K562 (cell line): ENCODE measurements around the gene BRWD1. TPM values are rescaled to one million over a fixed set of nuclear protein-coding genes. Genes with fewer than 3 reads are reported as not detected.
A peak's percentile ranks its signal among the peaks of the same experiment; 100 is the strongest.

Experiments
- ATAC-seq: fragments of 200-7000 bp; cut with Tn5 transposase; 3 replicates; pipeline ENCODE4 v1.9.1; 2020; ENCODE audit warnings: moderate library complexity
- BruUV-seq: library from RNA; stranded (reverse); fragments of 400-500 nt; replicated peaks from 2 replicates; lab custom pipeline; 2021; lab: Mats Ljungman, UMichigan
- CTCF ChIA-PET: fragments of 300-600 bp; formaldehyde crosslinking; extraction: SDS; loops from one replicate; lab custom pipeline; 2021; ENCODE audit warnings: low intra/inter-chr PET ratio; lab: Yijun Ruan, JAX
- POLR2A ChIA-PET: fragments of 300-600, 350-650 bp; sonication (Branson Sonifier 250); formaldehyde crosslinking; extraction: SDS; loops from one replicate; lab custom pipeline; 2021; ENCODE audit warnings: antibody characterized with exemption, inconsistent platforms; lab: Yijun Ruan, JAX
- DNase-seq, 4 experiments: peaks; one replicate each; pipeline versions ENCODE4 v3.0.0 to v3.0.0-alpha.2; 2011 to 2018; ENCODE audit warnings: low spot score in 3 of 4, mixed read lengths in 3 of 4; ENCODE audit errors: extremely low read depth in 1 of 4
- FAIRE-seq: peaks from 2 replicates; lab custom pipeline; 2011; peaks lifted over from hg19 to GRCh38; lab: Jason Lieb, UNC
- H2AFZ ChIP-seq: 2 replicates; pipeline ENCODE4 v1.6.0; 2011; ENCODE audit warnings: low read depth, low read length, control low read depth, inconsistent platforms
- H3K27ac ChIP-seq: fragments of 200-600 bp; 3 replicates; pipeline ENCODE4 v1.8.0; 2011; ENCODE audit warnings: low read depth, mild to moderate bottlenecking, control low read depth, inconsistent platforms, low read length, moderate library complexity, mixed read lengths; ENCODE audit errors: extremely low read depth
- H3K27me3 ChIP-seq, 2 experiments: fragments of 300-600 bp in 1 of 2; 2 replicates in 1 of 2; 3 replicates in 1 of 2; pipeline versions ENCODE4 v1.6.0 to v1.8.0; 2011; ENCODE audit warnings: inconsistent platforms in 2 of 2, low read length in 2 of 2, mild to moderate bottlenecking in 1 of 2, mixed read lengths in 1 of 2, moderate library complexity in 1 of 2; ENCODE audit not compliant: control insufficient read depth in 2 of 2, insufficient read depth in 2 of 2
- H3K36me3 ChIP-seq: fragments of 300-600 bp; 3 replicates; pipeline ENCODE4 v1.8.0; 2011; ENCODE audit warnings: mild to moderate bottlenecking, low read length, inconsistent platforms; ENCODE audit not compliant: control insufficient read depth, insufficient read depth
- H3K4me1 ChIP-seq, 2 experiments: fragments of 200-600 bp in 1 of 2; replicated peaks in 1 of 2; 2 replicates in 1 of 2; 3 replicates in 1 of 2; pipeline versions ENCODE4 v1.5.1 to v1.8.0; 2011; ENCODE audit warnings: inconsistent platforms in 2 of 2, low read length in 2 of 2, mild to moderate bottlenecking in 1 of 2, mixed read lengths in 1 of 2, moderate library complexity in 1 of 2; ENCODE audit not compliant: control insufficient read depth in 2 of 2, insufficient read depth in 2 of 2
- H3K4me2 ChIP-seq: 2 replicates; pipeline ENCODE4 v1.6.1; 2011; ENCODE audit warnings: low read length, control low read depth, inconsistent platforms, mixed read lengths; ENCODE audit not compliant: insufficient read depth
- H3K4me3 ChIP-seq: fragments of 200-600 bp; sonication (generic), shearing (Covaris generic); 2 replicates; pipeline ENCODE4 v1.5.1; 2016; ENCODE audit warnings: control low read depth, inconsistent platforms
- H3K79me2 ChIP-seq: fragments of 200-600 bp; 3 replicates; pipeline ENCODE4 v1.8.0; 2011; ENCODE audit warnings: low read length, inconsistent platforms; ENCODE audit not compliant: control insufficient read depth, insufficient read depth
- H3K9ac ChIP-seq, 2 experiments: 2 replicates each; pipeline versions ENCODE4 v1.6.0 to v1.6.1; 2011; ENCODE audit warnings: low read depth in 2 of 2, low read length in 2 of 2, control low read depth in 1 of 2, inconsistent platforms in 1 of 2, mild to moderate bottlenecking in 1 of 2, mixed read lengths in 1 of 2; ENCODE audit not compliant: insufficient read depth in 1 of 2
- H3K9me1 ChIP-seq: one replicate; pipeline ENCODE4 v1.6.0; 2011; ENCODE audit warnings: inconsistent platforms, mild to moderate bottlenecking, low read length, moderate library complexity; ENCODE audit not compliant: control insufficient read depth, insufficient read depth
- H3K9me3 ChIP-seq: replicated peaks from 2 replicates; pipeline ENCODE4 v1.5.1; 2011; ENCODE audit warnings: low read depth, low read length, inconsistent platforms; ENCODE audit not compliant: control insufficient read depth, insufficient read depth
- H4K20me1 ChIP-seq: replicated peaks from 2 replicates; pipeline ENCODE4 v1.6.1; 2011; ENCODE audit warnings: low read length, inconsistent platforms, mixed read lengths; ENCODE audit not compliant: control insufficient read depth, insufficient read depth
- CREB3 ChIP-seq: fragments of 450-650 bp; conservative IDR thresholded peaks from 2 replicates; pipeline ENCODE4 v1.6.1; 2016; ENCODE audit warnings: missing genetic modification characterization, low read depth, mild to moderate bottlenecking, missing compliant biosample characterization, moderate library complexity
- HDAC1 ChIP-seq, 2 experiments: fragments of 450-650 bp; IDR thresholded peaks; 2 replicates each; pipeline ENCODE4 v1.6.1; 2016 to 2017; ENCODE audit warnings: inconsistent platforms in 1 of 2, mild to moderate bottlenecking in 1 of 2, moderate library complexity in 1 of 2
- HDAC8 ChIP-seq: fragments of 450-650 bp; IDR thresholded peaks from 2 replicates; pipeline ENCODE4 v1.6.1; 2016; ENCODE audit warnings: mild to moderate bottlenecking, missing genetic modification characterization, moderate library complexity, missing compliant biosample characterization
- KLF13 ChIP-seq: fragments of 450-650 bp; IDR thresholded peaks from 2 replicates; pipeline ENCODE4 v1.6.1; 2016; ENCODE audit warnings: missing genetic modification characterization, low read depth, mild to moderate bottlenecking, missing compliant biosample characterization, moderate library complexity, borderline replicate concordance
- NCOA6 ChIP-seq: fragments of 450-650 bp; IDR thresholded peaks from 2 replicates; pipeline ENCODE4 v1.6.1; 2017; ENCODE audit warnings: mild to moderate bottlenecking
- PYGO2 ChIP-seq: fragments of 450-650 bp; IDR thresholded peaks from 2 replicates; pipeline ENCODE4 v1.6.1; 2016; ENCODE audit warnings: mild to moderate bottlenecking, missing genetic modification characterization, moderate library complexity, missing compliant biosample characterization
- SMARCA4 ChIP-seq: fragments of 450-650 bp; IDR thresholded peaks from 2 replicates; pipeline ENCODE4 v1.6.1; 2016
- SRSF1 ChIP-seq: fragments of 200-400 bp; formaldehyde crosslinking; IDR thresholded peaks from 2 replicates; pipeline ENCODE4 v1.6.1; 2017; ENCODE audit warnings: mild to moderate bottlenecking, low read depth, low read length, moderate library complexity
- TEAD4 ChIP-seq, 2 experiments: sonication (generic) in 1 of 2; formaldehyde crosslinking in 1 of 2; IDR thresholded peaks; 2 replicates each; pipeline versions ENCODE4 v1.6.1 to v1.8.0; 2012 to 2022; ENCODE audit warnings: borderline replicate concordance in 1 of 2, inconsistent platforms in 1 of 2, low read length in 1 of 2, mild to moderate bottlenecking in 1 of 2, missing genetic modification reagents in 1 of 2
- TRIM25 ChIP-seq: fragments of 450-650 bp; IDR thresholded peaks from 2 replicates; pipeline ENCODE4 v1.7.0; 2016; ENCODE audit warnings: borderline replicate concordance
- ZNF354B ChIP-seq: fragments of 250-450 bp; sonication (Bioruptor Pico); IDR thresholded peaks from 2 replicates; pipeline ENCODE4 v1.4.0; 2020
- ZNF407 ChIP-seq: fragments of 450-650 bp; IDR thresholded peaks from 2 replicates; pipeline ENCODE4 v1.6.1; 2016; ENCODE audit warnings: low read depth
- WGBS: fragments of 100-300 bp; shearing (Covaris generic); methylation state at CpG from one replicate; pipeline ENCODE4 v1.1.6; 2016; ENCODE audit warnings: low coverage, mixed read lengths; ENCODE audit not compliant: insufficient coverage; ENCODE audit errors: missing lambda C conversion rate; 5-methylcytosine and 5-hydroxymethylcytosine counted together
- in situ Hi-C: fragments of 300-500 bp; cut with MboI; formaldehyde crosslinking; loops from 4 replicates; pipeline ENCODE4 v1.15.0; 2018; ENCODE audit warnings: inconsistent platforms, mixed read lengths
- intact Hi-C: fragments of 100-400 bp; cut with micrococcal nuclease; formaldehyde crosslinking; loops from 2 replicates; pipeline ENCODE4 v1.14.2; 2022
- polyA plus RNA-seq, 8 experiments: library from polyadenylated mRNA; depleted of rRNA in 4 of 8; stranded (reverse) in 5 of 8; unstranded in 3 of 8; fragments of >200 nt; fragmentation: Nextera tagmentation in 2 of 8; fragmentation: Illumina TruSeq in 1 of 8; extraction: Ambion mirVana in 2 of 8; extraction: Trizol in 1 of 8; gene quantifications; 2 replicates each; pipeline versions ENCODE4 v1.2.1 to v1.2.3, GENCODE V29; 2011 to 2014; ENCODE audit warnings: inconsistent platforms in 1 of 8, missing spikeins in 1 of 8
- total RNA-seq, 7 experiments: library from RNA; depleted of rRNA in 6 of 7; stranded (reverse); fragments of >200 nt in 6 of 7; fragmentation: Illumina TruSeq in 2 of 7; extraction: Trizol in 2 of 7; gene quantifications; 2 replicates each; pipeline versions ENCODE4 v1.2.1 to v1.2.3, GENCODE V29; 2011 to 2021; ENCODE audit warnings: low replicate concordance in 1 of 7

BRWD1 gene
- total and polyA plus RNA-seq, 9 of the 15 experiments (the other 6 are each of a cell fraction or from before 2014, with no cell fraction given), result 10.1 to 60.2 (median 34.1) TPM

- BruUV-seq, result no TSS peak
- no peak overlapping the region for H3K9ac ChIP-seq
- WGBS, result 2% methylated on average over 2 of the region's 2 CpGs
- no peaks in the 10 kb centered on the region for H3K9me1 ChIP-seq
- H3K36me3 ChIP-seq, result no peaks in the 10 kb centered on the region
- H3K27ac ChIP-seq, result no peak overlapping the region
- CTCF ChIA-PET, result no interaction called here
- in situ Hi-C loops, result no loop called here
- no peaks in the 10 kb centered on the region for H3K79me2 ChIP-seq
- H2AFZ ChIP-seq, result no peak overlapping the region
- FAIRE-seq (no peak), ATAC-seq (no peak), DNase-seq (peak in 1 of 4 experiments; percentile 49)
- peaks cover 5 to 8% of the 10 kb centered on the region in 2 experiments; a peak in 3 of 5 replicates for H3K27me3 ChIP-seq
- H3K4me1 ChIP-seq, result no peaks in the 10 kb centered on the region; a peak in 1 of 5 replicates
- no peak overlapping the region for H3K4me3 ChIP-seq
- no peaks in the 10 kb centered on the region for H4K20me1 ChIP-seq
- no peak overlapping the region for H3K4me2 ChIP-seq
- intact Hi-C loops, result no loop called here
- POLR2A ChIA-PET, result no interaction called here
- no peaks in the 10 kb centered on the region for H3K9me3 ChIP-seq
- TF ChIP-seq HDAC8 (tag) (no peak), TEAD4 (IDR thresholded peaks at IDR 0.05; ENCODE audit: low read length) (peak; percentile 64), TEAD4 (CRISPR knock-in tag; IDR thresholded peaks at IDR 0.05; ENCODE audit: borderline replicate concordance) (no peak), SRSF1 (no peak), ZNF354B (CRISPR knock-in tag) (no peak), PYGO2 (tag) (no peak), KLF13 (tag) (no peak), ZNF407 (no peak), NCOA6 (no peak), CREB3 (tag) (no peak), SMARCA4 (peak; percentile 54; the same call in 1 of the 2 replicates), TRIM25 (no peak), HDAC1 (IDR thresholded peaks at IDR 0.05) (no peak)
These were observed 164.5 kb downstream of the BRWD1 start for GRCh38 chr21:39148975-39149374.
